Measurements from ENCODE around the gene NELL1. TPM values are rescaled to one million over a fixed set of nuclear protein-coding genes. Genes with fewer than 3 reads are reported as not detected.

Gene NELL1
- total RNA-seq, 3 donors from 2014 or later (not counting 1 experiment from before 2014, with no cell fraction given) = not detected

- 93% methylated on average over 1 of the region's 1 CpG for WGBS (ENCODE audit: insufficient coverage)
These were observed 759.4 kb downstream of the NELL1 start for GRCh38 chr11:21428796-21429195.

GRCh38 chr11:21429401-21429800, 760.0 kb downstream of the NELL1 start:
- Mint-ChIP-seq H3K4me3 (no peak overlapping the region), H3K27me3 (ENCODE audit: low read depth in 2 of 2) (no peaks in the 10 kb centered on the region), H3K27ac (no peak overlapping the region), H3K4me1 (no peaks in the 10 kb centered on the region), H3K9me3 (peaks cover 18 to 22% of the 10 kb centered on the region in 2 donors), H3K36me3 (no peaks in the 10 kb centered on the region)
- Histone ChIP-seq H3K4me1 (ENCODE audit: control insufficient read depth, insufficient read depth, low read length) (no peaks in the 10 kb centered on the region), H3K9me3 (ENCODE audit: control insufficient read depth, insufficient read depth, low read length) (no peaks in the 10 kb centered on the region), H3K27ac (ENCODE audit: low read length) (no peak overlapping the region), H3K36me3 (ENCODE audit: control insufficient read depth, insufficient read depth, low read length) (no peaks in the 10 kb centered on the region), H3K4me3 (ENCODE audit: low read length) (no peak overlapping the region), H3K27me3 (ENCODE audit: control insufficient read depth, insufficient read depth, low read length) (no peaks in the 10 kb centered on the region)
- no peak for TF ChIP-seq CTCF (IDR thresholded peaks at IDR 0.05)
- DNase-seq (no peak), ATAC-seq (no peak)
- intact Hi-C loops (cut with micrococcal nuclease) = no loop called here

More at GRCh38 chr11:21428796-21429195, 759.4 kb downstream of the NELL1 start:
- Mint-ChIP-seq H3K27ac (no peak overlapping the region), H3K9me3 (peaks cover 18 to 25% of the 10 kb centered on the region in 2 donors), H3K27me3 (ENCODE audit: low read depth in 2 of 2) (no peaks in the 10 kb centered on the region), H3K4me1 (no peaks in the 10 kb centered on the region), H3K4me3 (no peak overlapping the region), H3K36me3 (peaks cover 1% of the 10 kb centered on the region)
- Histone ChIP-seq H3K27ac (ENCODE audit: low read length) (no peak overlapping the region), H3K4me3 (ENCODE audit: low read length) (no peak overlapping the region), H3K27me3 (ENCODE audit: control insufficient read depth, insufficient read depth, low read length) (no peaks in the 10 kb centered on the region), H3K36me3 (ENCODE audit: control insufficient read depth, insufficient read depth, low read length) (no peaks in the 10 kb centered on the region), H3K9me3 (ENCODE audit: control insufficient read depth, insufficient read depth, low read length) (no peaks in the 10 kb centered on the region), H3K4me1 (ENCODE audit: control insufficient read depth, insufficient read depth, low read length) (no peaks in the 10 kb centered on the region)
- no peak for TF ChIP-seq CTCF (IDR thresholded peaks at IDR 0.05)
- DNase-seq (no peak), ATAC-seq (no peak)
- intact Hi-C loops (cut with micrococcal nuclease) = no loop called here

- ATAC-seq (no peak), DNase-seq (no peak)
- Mint-ChIP-seq H3K27ac (no peak overlapping the region), H3K4me3 (no peak overlapping the region), H3K36me3 (no peaks in the 10 kb centered on the region), H3K4me1 (no peaks in the 10 kb centered on the region), H3K9me3 (peaks cover 19 to 21% of the 10 kb centered on the region in 2 donors), H3K27me3 (ENCODE audit: low read depth in 2 of 2) (no peaks in the 10 kb centered on the region)
- H3K27ac ChIP-seq (ENCODE audit: low read length) = no peak overlapping the region
- H3K27me3 ChIP-seq (ENCODE audit: control insufficient read depth, insufficient read depth, low read length) = no peaks in the 10 kb centered on the region
- H3K9me3 ChIP-seq (ENCODE audit: control insufficient read depth, insufficient read depth, low read length) = no peaks in the 10 kb centered on the region
- intact Hi-C loops (cut with micrococcal nuclease) = no loop called here
- H3K4me3 ChIP-seq (ENCODE audit: low read length) = no peak overlapping the region
- WGBS (ENCODE audit: insufficient coverage) = 85% methylated on average over 2 of the region's 3 CpGs
- no peak for TF ChIP-seq CTCF (IDR thresholded peaks at IDR 0.05)
- H3K36me3 ChIP-seq (ENCODE audit: control insufficient read depth, insufficient read depth, low read length) = no peaks in the 10 kb centered on the region
- no peaks in the 10 kb centered on the region for H3K4me1 ChIP-seq (ENCODE audit: control insufficient read depth, insufficient read depth, low read length)
These were observed 761.2 kb downstream of the NELL1 start for GRCh38 chr11:21430537-21430936.

GRCh38 chr11:21446939-21447590, 777.7 kb downstream of the NELL1 start:
- H3K27ac Mint-ChIP-seq = no peak overlapping the region
- TF ChIP-seq CTCF (IDR thresholded peaks at IDR 0.05) = no peak
- no peaks in the 10 kb centered on the region for H3K27me3 Mint-ChIP-seq (ENCODE audit: low read depth in 2 of 2)

More at GRCh38 chr11:21446939-21447590, 777.7 kb downstream of the NELL1 start:
- no peaks in the 10 kb centered on the region for H3K36me3 Mint-ChIP-seq
- Histone ChIP-seq H3K4me3 (ENCODE audit: low read length) (no peak overlapping the region), H3K27ac (ENCODE audit: low read length) (no peak overlapping the region), H3K4me1 (ENCODE audit: control insufficient read depth, insufficient read depth, low read length) (no peaks in the 10 kb centered on the region), H3K36me3 (ENCODE audit: control insufficient read depth, insufficient read depth, low read length) (no peaks in the 10 kb centered on the region), H3K27me3 (ENCODE audit: control insufficient read depth, insufficient read depth, low read length) (no peaks in the 10 kb centered on the region), H3K9me3 (ENCODE audit: control insufficient read depth, insufficient read depth, low read length) (peaks cover 16% of the 10 kb centered on the region)
- no peaks in the 10 kb centered on the region for H3K4me1 Mint-ChIP-seq
- no peak for ATAC-seq
- intact Hi-C loops (cut with micrococcal nuclease) = no loop called here
- no peak overlapping the region for H3K4me3 Mint-ChIP-seq
- H3K9me3 Mint-ChIP-seq = peaks cover 4 to 8% of the 10 kb centered on the region in 2 donors
- WGBS (ENCODE audit: insufficient coverage) = 84% methylated on average over 2 of the region's 2 CpGs
- no peak for DNase-seq

All from natural killer cell (primary cell).